Stimulated activated CD4-positive, alpha-beta T cell treated with anti-CD3 and anti-CD28 coated beads, TNF-alpha, amount 100 ng/mL, for 1 hour (primary cell): ENCODE data around the gene CHRNB2.
A peak's percentile ranks its signal among the peaks of the same experiment; 100 is the strongest.

Source experiments
- DNase-seq, 3 donors: peaks; one replicate each; pipeline ENCODE4 v3.0.0-alpha.2; 2020; ENCODE audit warnings: low read depth in 3 of 3, low spot score in 1 of 3

The CHRNB2 gene

DNA sequence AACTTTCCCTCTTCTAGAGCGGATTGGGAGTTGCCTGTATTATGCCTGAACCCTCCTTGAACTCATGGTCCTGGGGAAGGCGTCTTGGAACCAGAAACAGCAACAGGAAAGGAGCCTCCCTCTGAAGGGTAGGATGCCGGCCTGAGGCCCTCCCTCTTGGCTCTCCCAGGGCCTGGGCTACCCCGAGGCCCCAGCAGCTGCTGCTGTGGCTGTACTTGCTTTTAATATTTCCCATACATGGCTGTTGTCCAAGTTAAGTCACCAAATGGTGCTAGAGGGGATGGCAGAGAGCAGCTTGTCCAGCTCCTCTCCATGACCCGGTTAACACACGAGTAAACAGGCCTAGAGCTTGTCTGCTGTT lies 10.5 kb downstream of the CHRNB2 start:
- no peak for DNase-seq

DNA sequence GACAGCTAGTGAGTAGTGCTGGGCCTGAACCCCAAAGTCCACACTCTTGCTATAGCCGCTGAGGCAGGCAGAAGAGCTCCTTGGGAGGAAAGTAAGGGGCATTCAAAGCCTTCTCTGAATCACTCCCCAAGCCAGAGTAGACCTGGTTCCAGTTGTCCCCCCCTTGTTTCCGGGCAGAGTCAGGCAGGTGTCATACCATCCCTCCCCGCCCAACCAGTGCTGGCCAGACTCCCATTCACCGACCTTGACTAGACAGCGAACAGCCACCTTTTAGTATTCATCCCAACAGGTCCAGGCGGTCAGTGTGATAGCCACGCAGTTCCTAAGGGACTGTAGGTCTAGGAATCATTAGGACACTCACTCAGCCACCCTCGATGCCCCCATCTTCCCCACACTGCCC lies 11.8 kb downstream of the CHRNB2 start:
- no peak for DNase-seq

DNA sequence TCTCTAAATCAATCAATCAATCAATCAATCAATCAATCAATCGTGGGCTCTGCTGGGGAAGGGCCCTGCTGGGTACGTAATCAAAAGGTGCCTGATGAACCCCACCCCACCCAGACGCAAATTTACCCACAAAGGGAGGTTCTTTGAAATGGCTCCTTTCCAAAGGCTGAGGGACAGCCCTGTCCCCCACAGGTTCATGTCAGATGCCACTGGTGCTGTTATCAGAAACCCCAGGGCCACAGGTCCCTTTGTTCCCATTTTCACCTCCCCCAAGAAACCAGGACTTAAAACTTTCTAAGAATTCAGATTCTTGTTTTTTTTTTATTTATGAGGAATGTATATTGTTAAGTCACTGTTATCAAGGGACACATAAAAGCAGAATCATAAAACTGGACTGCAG lies 14.2 kb downstream of the CHRNB2 start:
- no peak for DNase-seq

DNA sequence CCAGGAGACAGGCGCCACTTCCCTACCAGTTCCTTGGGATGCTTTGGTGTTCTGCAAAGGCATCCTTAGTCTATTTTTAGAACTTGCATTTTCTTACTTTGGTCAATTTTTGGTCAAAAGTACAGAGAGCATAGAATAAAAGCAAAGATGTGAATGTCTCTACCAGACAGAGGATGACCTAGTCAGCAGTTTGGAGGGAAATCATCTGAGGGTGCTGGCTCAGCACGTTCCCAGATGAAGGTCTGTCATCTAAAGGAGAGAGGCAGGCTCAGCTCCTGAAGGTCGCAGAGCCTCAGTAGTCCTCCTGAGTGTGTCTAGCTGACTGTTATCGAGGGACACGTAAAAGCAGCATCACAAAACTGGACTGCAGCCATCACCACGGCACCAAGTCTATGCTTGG lies 15.3 kb downstream of the CHRNB2 start:
- DNase-seq: no peak

DNA sequence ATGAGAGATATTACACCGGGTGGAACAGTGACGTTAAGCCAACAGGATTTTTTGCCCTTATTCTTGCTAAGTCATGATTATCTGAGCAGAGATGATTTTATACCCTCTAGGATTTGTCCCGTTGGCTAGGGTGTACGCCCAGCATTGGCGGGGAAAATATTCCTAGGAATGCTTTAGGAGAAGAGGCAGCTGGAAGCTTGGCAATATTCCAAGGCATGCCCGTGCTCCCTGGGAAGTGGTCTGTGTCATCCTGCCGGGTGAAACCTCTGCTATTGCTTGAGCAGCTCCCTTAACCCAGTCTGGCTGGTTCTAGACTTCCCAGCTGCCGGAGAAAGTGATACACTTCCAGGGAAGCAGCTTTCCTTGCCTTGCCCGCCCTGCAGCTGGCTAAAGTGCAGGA lies 16.2 kb downstream of the CHRNB2 start:
- DNase-seq: no peak

DNA sequence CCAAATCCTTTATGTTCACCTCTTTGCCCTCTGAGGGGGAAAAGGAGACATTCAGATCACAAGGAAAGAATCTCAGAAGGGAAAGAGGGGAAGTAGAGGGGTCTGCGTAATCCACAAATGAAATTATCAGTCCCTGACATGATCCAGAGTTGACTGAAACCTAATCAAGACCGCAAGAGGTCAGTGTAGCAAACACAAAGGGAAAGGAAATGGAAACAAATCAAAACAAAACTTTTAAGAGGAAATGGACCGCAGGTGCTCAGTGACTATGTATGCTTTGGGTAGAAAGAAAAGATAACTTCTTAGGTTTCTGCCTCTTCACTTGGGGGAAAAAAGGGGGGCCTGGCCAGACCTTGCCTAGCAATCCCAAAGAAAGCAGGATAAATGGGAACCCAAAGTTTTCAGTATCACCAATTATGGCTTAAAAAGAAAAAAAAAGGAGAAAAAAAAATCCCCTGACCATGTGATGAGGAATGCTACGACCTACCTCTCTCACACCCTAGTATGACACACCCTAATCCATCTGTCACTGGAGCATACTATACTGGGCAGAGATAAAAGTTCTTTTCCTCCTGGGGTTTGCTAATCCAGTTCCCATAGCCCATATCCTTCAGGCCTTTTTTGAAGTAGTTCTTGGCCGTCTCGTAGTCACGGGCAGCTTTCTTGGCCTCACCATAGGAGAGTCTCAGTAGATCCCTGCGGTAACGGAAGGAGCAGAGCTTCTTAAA lies 16.9 kb downstream of the CHRNB2 start:
- no peak for DNase-seq

DNA sequence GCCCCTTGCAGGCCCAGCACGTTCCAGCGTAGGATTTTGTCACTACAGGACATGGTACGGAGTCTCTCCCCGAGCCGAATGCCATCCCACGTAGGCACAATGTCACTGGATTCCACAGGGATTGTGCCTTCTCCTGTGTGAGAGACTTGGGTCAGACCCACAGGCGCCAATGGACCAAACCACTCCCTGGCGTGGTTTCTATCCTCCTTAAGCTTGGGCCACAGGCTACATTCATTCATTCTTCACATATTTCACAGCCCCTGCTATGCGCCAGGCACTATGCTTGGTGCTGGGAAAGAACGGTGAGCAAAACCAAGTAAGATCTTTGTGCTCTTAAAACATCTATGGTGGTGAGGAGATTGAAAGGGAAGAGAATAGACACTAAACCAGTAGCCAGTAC lies 18.7 kb downstream of the CHRNB2 start:
- no peak for DNase-seq

DNA sequence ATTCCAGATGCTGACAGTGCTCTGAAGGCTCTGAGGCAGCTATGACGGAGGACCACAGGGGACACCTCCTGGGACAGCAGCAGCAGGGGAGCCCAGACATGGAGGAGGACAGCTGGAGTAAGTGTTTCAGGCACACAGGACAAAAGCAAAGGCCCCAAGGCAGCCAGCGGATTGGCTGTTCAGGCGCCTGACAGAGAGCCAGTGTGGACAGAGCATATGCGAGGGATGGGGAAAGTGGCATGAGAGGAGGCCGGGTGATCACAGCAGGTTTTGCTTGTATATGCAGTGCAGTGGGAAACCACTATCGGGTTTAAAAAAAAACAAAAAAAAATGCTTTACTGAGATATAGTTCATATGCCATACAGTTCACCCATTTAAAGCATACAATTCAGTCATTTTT lies 19.1 kb downstream of the CHRNB2 start:
- DNase-seq: no peak

DNA sequence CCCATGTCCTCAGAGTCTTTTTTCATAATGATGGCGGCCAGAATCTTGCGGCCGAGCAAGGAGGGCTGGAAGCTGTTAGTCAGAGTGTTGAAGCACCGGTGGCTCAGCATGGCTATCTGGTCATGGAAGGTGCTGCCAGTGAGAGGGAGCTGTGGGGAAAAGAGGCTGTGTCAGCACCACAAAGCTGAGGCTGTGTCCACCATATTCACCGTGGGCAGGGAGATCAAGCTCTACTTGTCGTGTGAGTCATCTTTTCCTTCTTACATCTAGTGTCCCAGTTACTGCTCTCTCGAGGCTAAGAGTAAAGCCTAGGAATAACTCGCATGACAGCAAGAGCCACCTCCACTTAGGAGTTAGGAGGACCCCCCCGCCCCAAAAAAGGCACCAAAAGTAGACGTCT lies 22.2 kb downstream of the CHRNB2 start:
- no peak for DNase-seq

DNA sequence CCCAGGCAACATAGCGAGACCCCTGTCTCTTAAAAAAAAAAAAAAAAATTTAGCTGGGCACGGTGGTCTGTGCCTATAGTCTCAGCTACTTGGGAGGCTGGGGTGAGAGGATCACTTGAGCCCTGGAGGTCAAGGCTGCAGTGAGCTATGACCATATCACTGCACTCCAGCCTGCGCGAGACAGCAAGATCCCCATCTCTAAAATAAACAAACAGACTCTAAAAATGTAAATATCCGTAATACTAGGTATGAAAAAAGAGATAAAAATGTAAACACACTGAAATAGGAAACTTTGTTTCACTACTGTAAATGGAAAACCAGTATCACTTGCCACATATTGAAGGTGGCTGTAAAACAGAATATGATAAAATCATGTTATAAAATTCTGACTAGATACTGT lies 23.2 kb downstream of the CHRNB2 start:
- DNase-seq: no peak

DNA sequence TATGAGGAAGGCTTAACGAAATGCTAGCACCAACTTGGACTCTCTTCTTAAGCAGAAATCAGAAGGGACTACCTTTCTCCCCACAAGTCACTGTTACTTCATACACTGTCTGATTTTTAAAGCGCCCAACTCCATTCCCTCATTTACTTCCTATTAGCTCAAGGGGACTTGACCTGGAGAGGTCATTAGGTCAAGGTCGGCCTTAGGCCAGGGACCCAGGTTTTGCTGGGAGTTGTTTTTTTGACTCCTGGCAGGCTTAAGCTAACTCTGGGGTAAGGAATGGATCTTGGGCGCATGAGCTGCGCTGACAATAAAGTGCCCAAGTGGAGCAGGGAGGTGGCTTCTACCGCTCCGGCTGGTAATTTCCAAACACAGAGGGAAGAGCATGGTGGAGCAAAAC lies 23.6 kb downstream of the CHRNB2 start:
- no peak for DNase-seq

DNA sequence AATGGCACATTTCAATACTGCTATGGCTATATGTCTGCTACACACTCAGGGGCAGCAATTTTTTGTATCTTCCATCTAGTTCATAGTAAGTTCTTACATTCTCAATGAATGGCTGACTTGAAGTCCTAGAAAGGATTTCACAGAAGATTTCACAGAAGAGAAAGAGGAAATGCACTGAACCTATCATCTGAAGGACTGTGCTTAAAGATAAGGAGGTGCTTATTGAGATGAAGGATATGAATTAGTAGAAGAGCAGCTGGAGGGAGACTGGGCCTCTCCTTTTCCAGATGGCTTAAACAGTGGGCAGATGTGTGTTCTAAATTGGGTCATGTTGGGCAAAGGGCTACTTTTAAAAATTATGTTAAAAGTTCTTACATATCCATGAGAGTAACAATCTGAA lies 25.8 kb downstream of the CHRNB2 start:
- no peak for DNase-seq

DNA sequence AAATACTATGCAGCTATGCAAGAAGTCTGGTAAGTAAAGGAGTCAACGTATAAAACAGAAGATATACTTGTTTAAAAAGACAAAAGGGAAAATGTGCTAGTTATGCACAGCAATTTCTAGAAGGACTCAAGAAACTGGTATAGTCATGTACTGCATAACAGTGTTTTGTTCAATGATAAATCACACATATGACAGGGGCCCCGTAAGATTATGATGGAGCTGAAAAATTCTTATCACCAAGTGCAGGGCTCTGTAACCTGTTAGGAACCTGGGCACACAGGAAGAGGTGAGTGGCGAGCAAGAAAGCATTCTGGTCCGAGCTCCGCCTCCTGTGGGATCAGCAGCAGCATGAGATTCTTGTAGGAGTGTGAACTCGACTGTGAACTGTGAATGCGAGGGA lies 27.2 kb downstream of the CHRNB2 start:
- no peak for DNase-seq

DNA sequence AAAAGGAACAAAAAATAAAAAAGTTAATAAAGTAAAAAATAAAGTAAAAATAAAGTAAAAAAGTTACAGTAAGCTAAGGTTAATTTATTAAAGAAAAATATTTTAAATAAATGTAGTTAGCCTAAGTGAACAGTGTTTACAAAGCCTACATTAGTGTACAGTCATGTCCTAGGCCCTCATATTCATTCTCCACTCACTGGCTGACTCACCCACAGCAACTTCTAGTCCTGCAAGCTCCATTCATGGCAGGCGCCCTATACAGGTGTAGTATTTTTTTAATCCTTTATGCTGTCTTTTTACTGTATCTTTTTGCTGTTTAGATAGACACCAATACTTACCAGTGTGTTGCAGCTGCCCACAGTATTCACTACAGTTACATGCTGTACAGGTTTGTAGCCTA lies 28.0 kb downstream of the CHRNB2 start:
- DNase-seq: no peak

DNA sequence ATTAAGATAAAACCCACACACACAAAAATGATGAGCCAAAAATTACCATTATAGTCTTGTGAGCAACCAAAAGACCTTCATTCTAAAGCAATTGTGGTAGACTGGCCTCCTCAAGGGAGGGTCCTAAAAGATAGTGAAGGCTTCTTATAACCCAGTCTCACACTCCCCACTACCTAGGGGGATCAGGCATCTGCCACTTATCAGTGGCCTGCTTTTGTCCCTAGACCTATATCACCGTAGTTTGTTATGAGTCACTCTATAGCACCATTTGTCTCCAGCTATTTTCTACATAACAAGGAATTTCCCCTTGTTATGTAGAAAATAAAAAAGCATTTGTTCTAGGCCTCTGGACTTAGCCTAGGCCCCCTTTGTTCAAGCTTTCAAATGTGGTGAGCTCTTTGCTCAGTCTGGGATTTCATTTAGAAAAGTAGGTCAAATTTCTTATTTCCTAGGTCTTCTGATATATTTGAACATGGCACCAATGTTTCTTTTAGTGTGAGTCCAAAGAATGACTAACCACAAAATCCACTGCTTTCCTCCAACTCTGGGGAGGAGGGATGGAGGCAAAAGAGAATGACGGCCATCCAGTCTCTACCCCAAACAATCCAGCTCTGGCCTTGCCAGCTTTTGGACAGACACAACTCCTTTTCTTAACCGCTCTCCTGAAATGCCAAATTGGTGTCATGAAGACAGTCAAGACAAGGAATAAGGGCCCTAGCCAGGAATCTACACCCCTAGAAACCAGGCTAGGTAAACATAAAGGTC lies 31.5 kb downstream of the CHRNB2 start:
- DNase-seq: no peak

DNA sequence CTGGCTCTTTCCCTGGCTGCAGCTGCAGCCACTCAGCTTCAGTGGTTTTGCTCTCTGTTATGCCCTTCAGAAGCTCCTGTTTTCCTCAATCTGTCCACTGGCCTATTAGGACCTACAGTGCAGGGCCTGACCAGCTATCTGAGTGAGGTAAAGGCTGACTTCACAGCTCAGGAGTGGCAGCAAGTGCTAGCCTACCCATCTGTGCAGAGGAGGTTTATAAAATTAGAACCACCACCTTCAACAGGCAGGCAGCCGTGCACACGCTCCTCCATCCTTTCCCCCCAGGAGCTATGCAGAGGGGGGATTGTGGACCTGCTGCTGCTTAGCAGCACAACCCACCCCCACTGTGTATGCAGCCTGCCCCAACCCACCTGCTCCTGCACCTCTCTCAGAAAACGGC lies 32.1 kb downstream of the CHRNB2 start:
- no peak for DNase-seq

DNA sequence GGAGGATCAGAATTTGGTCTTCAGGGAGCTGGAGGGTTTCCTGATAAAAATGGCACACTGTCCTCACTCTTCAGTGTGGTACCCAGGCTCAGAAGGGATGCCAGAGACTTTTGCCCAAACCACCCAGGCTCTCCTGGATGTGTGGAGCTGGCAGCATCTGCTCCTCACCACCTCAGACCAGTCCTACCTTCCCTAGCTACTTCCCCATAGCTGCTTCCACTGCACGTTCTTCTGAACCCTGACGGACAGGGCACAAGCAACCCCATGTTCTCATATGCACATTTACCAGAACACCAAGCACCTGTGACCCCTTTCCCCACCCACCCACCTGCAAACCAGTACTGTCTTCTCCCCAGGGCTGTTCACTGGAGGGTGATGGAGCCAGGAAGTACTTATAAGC lies 35.7 kb downstream of the CHRNB2 start:
- no peak for DNase-seq

DNA sequence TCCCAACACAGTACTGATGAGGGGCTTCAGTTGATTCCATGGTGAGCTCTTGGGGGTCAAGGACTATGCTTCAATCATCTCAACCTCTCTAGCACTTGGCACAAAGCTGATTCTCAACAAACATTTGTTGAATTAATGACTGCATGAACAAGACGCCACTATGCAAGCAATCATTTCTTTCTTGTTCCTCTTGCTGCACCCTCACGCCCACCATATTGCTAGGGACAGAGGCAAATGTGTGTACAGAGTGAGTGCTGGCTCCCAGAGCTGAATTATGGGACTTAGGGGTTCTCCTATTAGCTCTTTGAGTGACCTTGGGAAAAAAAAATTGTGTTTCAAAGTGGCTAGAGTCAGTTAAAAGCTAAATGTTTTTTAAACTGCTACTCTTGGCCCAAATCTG lies 38.0 kb downstream of the CHRNB2 start:
- DNase-seq: no peak

DNA sequence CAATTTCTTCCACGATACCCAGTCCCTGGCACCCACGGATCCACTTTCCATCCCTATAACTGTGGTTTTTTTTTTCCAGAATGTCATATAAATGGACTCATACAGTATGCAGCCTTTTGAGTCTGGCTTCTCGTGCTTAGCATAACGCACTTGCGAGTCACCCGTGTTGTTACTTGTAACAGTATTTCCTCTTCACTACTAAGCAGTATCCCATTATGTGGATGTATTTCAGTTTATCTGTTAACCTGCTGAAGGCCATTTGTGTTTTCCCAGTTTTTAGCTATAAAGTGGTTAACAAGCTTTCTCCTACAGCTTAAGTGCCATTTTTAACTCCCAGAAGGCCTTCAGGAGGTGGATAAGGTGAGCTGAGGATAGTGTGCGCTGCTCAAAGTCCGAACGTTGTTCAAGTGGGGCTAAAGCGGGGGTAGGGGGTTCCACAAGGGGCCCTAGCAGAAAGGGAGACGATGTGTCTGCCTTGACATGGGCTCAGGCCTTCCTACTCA lies 39.6 kb downstream of the CHRNB2 start:
- DNase-seq: no peak

DNA sequence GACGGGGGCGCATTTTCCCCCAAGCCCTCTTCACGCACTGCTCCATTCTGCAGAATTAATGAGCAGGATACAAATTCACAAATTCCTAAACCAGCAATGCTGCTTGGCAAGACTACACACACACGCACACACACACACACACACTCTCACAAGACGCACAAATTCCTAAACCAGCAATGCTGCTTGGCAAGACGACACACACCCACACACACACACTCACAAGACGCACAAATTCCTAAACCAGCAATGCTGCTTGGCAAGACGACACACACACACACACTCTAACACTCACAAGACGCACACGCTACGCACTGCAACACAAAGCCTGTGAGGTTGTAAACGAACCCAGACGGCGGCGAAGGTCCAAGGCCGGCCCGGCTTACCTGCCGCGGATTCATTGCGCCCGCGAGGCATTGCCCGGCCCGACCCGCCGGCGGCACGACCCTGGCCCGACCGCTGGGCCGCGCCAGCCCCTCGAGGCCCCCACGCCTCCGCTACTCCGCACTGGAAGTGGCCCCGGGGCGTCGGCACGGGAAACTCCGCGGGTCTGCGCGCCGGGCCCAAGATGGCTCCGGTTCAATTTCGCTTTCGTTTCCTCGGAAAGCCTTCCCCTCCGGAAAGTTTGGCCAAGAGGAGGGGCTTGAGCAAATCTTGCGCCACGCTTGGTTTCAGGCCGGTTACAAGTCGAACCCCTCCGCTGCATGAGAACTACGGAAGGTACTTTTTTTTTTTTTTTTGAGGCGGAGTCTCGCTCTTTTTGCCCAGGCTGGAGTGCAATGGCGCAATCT lies 40.2 kb downstream of the CHRNB2 start, which contains the start of gene ADAR:
TSS of gene ADAR (minus strand) at position 578 of the 788 bp plus-strand sequence. CDS start at position 398, 180 bp downstream.
- peak; percentile 75 to 80 (median 77) for DNase-seq

DNA sequence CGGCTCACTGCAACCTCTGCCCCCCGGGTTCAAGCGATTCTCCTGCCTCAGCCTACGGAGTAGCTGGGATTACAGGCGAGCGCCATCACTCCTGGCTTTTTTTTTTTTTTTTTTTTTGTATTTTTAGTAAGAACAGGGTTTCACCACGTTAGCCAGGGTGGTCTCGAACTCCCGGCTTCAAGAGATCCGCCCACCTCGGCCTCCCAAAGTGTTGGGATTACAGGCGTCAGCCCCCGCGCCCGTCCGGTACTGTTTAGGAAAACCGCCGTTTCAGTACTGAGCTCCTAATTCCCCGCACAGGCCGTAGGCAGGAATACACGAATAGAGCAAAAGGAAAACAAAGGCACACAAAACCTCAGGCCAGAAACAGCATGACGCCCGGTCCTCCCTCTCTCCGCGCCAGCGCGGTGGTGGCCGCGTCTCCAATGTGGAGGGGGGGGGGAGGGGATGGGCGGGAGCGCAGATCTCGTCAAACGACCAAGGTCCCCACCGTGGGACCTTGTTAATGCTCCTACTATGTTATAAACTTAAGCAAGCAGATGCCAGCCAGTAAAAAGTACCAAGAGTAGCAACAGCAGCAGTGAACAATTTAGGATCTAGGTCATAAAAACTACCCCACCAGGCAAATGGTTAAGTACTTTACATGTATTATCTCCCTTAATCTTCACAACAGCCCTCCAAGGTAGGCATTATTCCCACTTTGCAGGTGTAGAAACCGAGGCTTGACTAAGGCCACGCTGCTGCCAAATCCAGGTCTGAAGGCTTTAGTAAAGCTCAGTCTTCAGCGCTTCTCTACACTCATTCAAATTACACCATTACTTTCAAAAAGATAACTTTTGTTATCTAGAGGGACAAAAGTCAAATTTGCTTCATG lies 41.1 kb downstream of the CHRNB2 start:
- DNase-seq: peak in 1 of 3 donors; percentile 14
